Fibroblast of lung (primary cell): Measurements from ENCODE around the gene RABL2B. TPM values are rescaled to one million over a fixed set of nuclear protein-coding genes. Genes with fewer than 3 reads are reported as not detected.
A peak's percentile ranks its signal among the peaks of the same experiment; 100 is the strongest.
"Not testable (repeated sequence)": the region's sequence is repeated elsewhere in the genome, so short reads cannot be mapped to it uniquely, and the experiment has no call there.

Experiments used
- DNase-seq, 2 donors: peaks; one replicate each; pipeline versions ENCODE4 v3.0.0 to v3.0.0-alpha.2; 2010; ENCODE audit warnings: low read depth in 2 of 2
- H2AFZ ChIP-seq: 2 replicates; pipeline ENCODE4 v1.5.1; 2012; ENCODE audit warnings: low read length, control low read depth, inconsistent platforms
- H3K27ac ChIP-seq: 2 replicates; pipeline ENCODE4 v1.5.1; 2011; ENCODE audit warnings: low read length, control low read depth; ENCODE audit not compliant: insufficient read depth
- H3K27me3 ChIP-seq: 2 replicates; pipeline ENCODE4 v1.5.1; 2011; ENCODE audit warnings: mild to moderate bottlenecking, low read length; ENCODE audit not compliant: control insufficient read depth, insufficient read depth
- H3K36me3 ChIP-seq: 2 replicates; pipeline ENCODE4 v1.5.1; 2011; ENCODE audit warnings: low read length; ENCODE audit not compliant: control insufficient read depth, insufficient read depth
- H3K4me1 ChIP-seq: 2 replicates; pipeline ENCODE4 v1.5.1; 2011; ENCODE audit warnings: low read length; ENCODE audit not compliant: control insufficient read depth, insufficient read depth; ENCODE audit errors: extremely low read depth
- H3K4me2 ChIP-seq: 2 replicates; pipeline ENCODE4 v1.5.1; 2011; ENCODE audit warnings: low read length, control low read depth; ENCODE audit not compliant: insufficient read depth; ENCODE audit errors: extremely low read depth
- H3K4me3 ChIP-seq, 4 experiments: fragments of 200-600 bp in 1 of 4; sonication (generic) in 1 of 4; replicated peaks in 1 of 4; 2 replicates each; pipeline ENCODE4 v1.5.1; 2011 to 2016; ENCODE audit warnings: low read length in 4 of 4, low read depth in 3 of 4, mild to moderate bottlenecking in 3 of 4, control low read depth in 2 of 4, inconsistent platforms in 1 of 4, mixed read lengths in 1 of 4; ENCODE audit not compliant: insufficient read depth in 1 of 4; ENCODE audit errors: control extremely low read depth in 1 of 4
- H3K79me2 ChIP-seq: 2 replicates; pipeline ENCODE4 v1.5.1; 2012; ENCODE audit warnings: mild to moderate bottlenecking, low read length, inconsistent platforms; ENCODE audit not compliant: control insufficient read depth, insufficient read depth
- H3K9ac ChIP-seq: 2 replicates; pipeline ENCODE4 v1.5.1; 2011; ENCODE audit warnings: mild to moderate bottlenecking, low read length, control low read depth; ENCODE audit not compliant: insufficient read depth
- H3K9me3 ChIP-seq: 2 replicates; pipeline ENCODE4 v1.5.1; 2012; ENCODE audit warnings: low read depth, low read length; ENCODE audit not compliant: control insufficient read depth, insufficient read depth
- H4K20me1 ChIP-seq: 2 replicates; pipeline ENCODE4 v1.5.1; 2011; ENCODE audit warnings: low read length; ENCODE audit not compliant: control insufficient read depth, insufficient read depth; ENCODE audit errors: extremely low read depth
- polyA minus RNA-seq: library from RNA; depleted of rRNA, polyadenylated mRNA; stranded (reverse); fragments of >200 nt; gene quantifications from 2 replicates; pipeline ENCODE4 v1.2.3, GENCODE V29; 2011; ENCODE audit warnings: low replicate concordance
- polyA plus RNA-seq, 2 donors: library from polyadenylated mRNA; depleted of rRNA in 1 of 2; stranded (reverse) in 1 of 2; unstranded in 1 of 2; fragments of >200 nt; gene quantifications; 2 replicates each; pipeline ENCODE4 v1.2.1, GENCODE V29; 2011 to 2012; ENCODE audit warnings: missing spikeins in 1 of 2
- total RNA-seq: library from RNA; depleted of rRNA; stranded (reverse); fragments of >200 nt; gene quantifications from 2 replicates; pipeline ENCODE4 v1.2.1, GENCODE V29; 2014

Gene RABL2B
- total RNA-seq: 7.4 and 11.4 TPM in 2 replicates
- polyA plus RNA-seq: 23.6 and 26.7 TPM in 2 replicates
- polyA plus RNA-seq (2012): 15.5 and 15.8 TPM in 2 replicates
- 12.5 and 22.6 TPM in 2 replicates for polyA minus RNA-seq

- H4K20me1 ChIP-seq, H3K9me3 ChIP-seq, H2AFZ ChIP-seq, H3K79me2 ChIP-seq, H3K27ac ChIP-seq, H3K36me3 ChIP-seq, H3K27me3 ChIP-seq, H3K4me1 ChIP-seq: not testable (repeated sequence)
- DNase-seq: peak; percentile 82 to 88
- peak within 1 kb of the TSS; percentile 50 for H3K9ac ChIP-seq
- H3K4me3 ChIP-seq: peak within 1 kb of the TSS; percentile 44 to 66 (median 52)
- peak within 1 kb of the TSS; percentile 80 for H3K4me2 ChIP-seq
Observed at GRCh38 chr22:50783033-50783879, at the start of gene RABL2B. RABL2B (minus strand) TSS chr22:50783636; CDS start chr22:50782294, 1,342 bp downstream.

GRCh38 chr22:50786936-50787335, 3.5 kb upstream of the RABL2B start:
- H4K20me1 ChIP-seq, H2AFZ ChIP-seq, H3K36me3 ChIP-seq, H3K9me3 ChIP-seq, H3K79me2 ChIP-seq, H3K9ac ChIP-seq, H3K4me3 ChIP-seq, DNase-seq, H3K4me1 ChIP-seq, H3K4me2 ChIP-seq, H3K27me3 ChIP-seq, H3K27ac ChIP-seq: not testable (repeated sequence)

- H3K27ac ChIP-seq, H3K4me1 ChIP-seq, H4K20me1 ChIP-seq, H3K4me2 ChIP-seq, H2AFZ ChIP-seq, H3K9me3 ChIP-seq, H3K9ac ChIP-seq, H3K36me3 ChIP-seq, H3K79me2 ChIP-seq, H3K4me3 ChIP-seq, DNase-seq, H3K27me3 ChIP-seq: not testable (repeated sequence)
Observed at GRCh38 chr22:50785289-50785688, 1.9 kb upstream of the RABL2B start.

GRCh38 chr22:50783880-50784276, 442 bp upstream of the RABL2B start:
- not testable (repeated sequence) for H3K27ac ChIP-seq, H2AFZ ChIP-seq, H3K4me1 ChIP-seq, H3K79me2 ChIP-seq, H4K20me1 ChIP-seq, H3K27me3 ChIP-seq, DNase-seq, H3K9me3 ChIP-seq, H3K36me3 ChIP-seq
- Histone ChIP-seq H3K4me2 (peak overlapping the region; percentile 80), H3K4me3 (peak overlapping the region; percentile 34 to 66 (median 52)), H3K9ac (peak overlapping the region; percentile 23)

GRCh38 chr22:50782253-50782652, 1.2 kb downstream of the RABL2B start:
- H3K27me3 ChIP-seq, H3K79me2 ChIP-seq, H3K9ac ChIP-seq, H3K4me1 ChIP-seq, H3K9me3 ChIP-seq, H3K36me3 ChIP-seq, H4K20me1 ChIP-seq, H3K27ac ChIP-seq, H3K4me3 ChIP-seq, H2AFZ ChIP-seq, DNase-seq: not testable (repeated sequence)
- H3K4me2 ChIP-seq: peak overlapping the region; percentile 25

GRCh38 chr22:50780244-50780643, 3.2 kb downstream of the RABL2B start:
- H3K4me1 ChIP-seq, H3K4me2 ChIP-seq, H4K20me1 ChIP-seq, H2AFZ ChIP-seq, H3K79me2 ChIP-seq, H3K36me3 ChIP-seq, H3K9me3 ChIP-seq, DNase-seq, H3K4me3 ChIP-seq, H3K9ac ChIP-seq, H3K27me3 ChIP-seq, H3K27ac ChIP-seq: not testable (repeated sequence)

GRCh38 chr22:50777631-50778030, 5.8 kb downstream of the RABL2B start:
- not testable (repeated sequence) for H3K4me1 ChIP-seq, H3K4me3 ChIP-seq, H3K9ac ChIP-seq, H2AFZ ChIP-seq, H4K20me1 ChIP-seq, DNase-seq, H3K4me2 ChIP-seq, H3K27ac ChIP-seq, H3K9me3 ChIP-seq, H3K27me3 ChIP-seq, H3K79me2 ChIP-seq, H3K36me3 ChIP-seq
